Astrocyte of the cerebellum (primary cell): ENCODE data around the gene KIAA1328.

Experiments used
- DNase-seq: peaks from one replicate; pipeline ENCODE4 v3.0.0-alpha.2; 2011; ENCODE audit warnings: low read depth
- H3K4me3 ChIP-seq: 2 replicates; pipeline ENCODE4 v1.5.1; 2011; ENCODE audit warnings: mild to moderate bottlenecking, low read depth, low read length, moderate library complexity
- CTCF ChIP-seq: IDR thresholded peaks from 2 replicates; pipeline ENCODE4 v1.5.1; 2012; ENCODE audit warnings: low read length, low read depth, moderate library complexity, mild to moderate bottlenecking; ENCODE audit errors: missing control alignments
- in situ Hi-C: cut with HindIII; loops from 2 replicates; pipeline ENCODE4 v1.10.0; 2017; ENCODE audit warnings: low sequenced_read_pairs

KIAA1328 gene

GRCh38 chr18:37231251-37231650 lies 402.3 kb downstream of the KIAA1328 start:
- in situ Hi-C loops = no loop called here
- no peak overlapping the region for H3K4me3 ChIP-seq
- DNase-seq = no peak
- no peak for TF ChIP-seq CTCF

DNA sequence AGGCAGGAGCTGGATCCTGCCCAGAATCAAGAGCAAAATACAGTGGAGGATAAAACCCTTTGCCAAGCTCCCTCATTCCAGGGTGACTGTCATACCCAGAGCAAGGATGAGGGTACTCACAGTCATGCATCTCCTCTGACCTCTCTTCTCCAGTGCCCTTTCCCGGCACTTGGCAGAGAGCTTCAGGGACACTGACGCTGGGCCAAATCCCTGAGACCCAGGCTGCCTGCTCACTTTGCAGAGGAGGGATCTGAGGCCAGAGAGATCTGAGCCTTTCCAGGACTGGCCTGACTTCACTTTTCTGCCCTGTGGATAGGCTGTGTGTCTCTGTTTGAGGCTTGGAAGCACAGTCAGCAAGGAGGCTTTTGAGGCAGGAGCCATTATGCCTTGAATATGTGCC lies 406.7 kb downstream of the KIAA1328 start:
- DNase-seq = no peak
- TF ChIP-seq CTCF = no peak
- H3K4me3 ChIP-seq = no peak overlapping the region
- in situ Hi-C loops = no loop called here

DNA sequence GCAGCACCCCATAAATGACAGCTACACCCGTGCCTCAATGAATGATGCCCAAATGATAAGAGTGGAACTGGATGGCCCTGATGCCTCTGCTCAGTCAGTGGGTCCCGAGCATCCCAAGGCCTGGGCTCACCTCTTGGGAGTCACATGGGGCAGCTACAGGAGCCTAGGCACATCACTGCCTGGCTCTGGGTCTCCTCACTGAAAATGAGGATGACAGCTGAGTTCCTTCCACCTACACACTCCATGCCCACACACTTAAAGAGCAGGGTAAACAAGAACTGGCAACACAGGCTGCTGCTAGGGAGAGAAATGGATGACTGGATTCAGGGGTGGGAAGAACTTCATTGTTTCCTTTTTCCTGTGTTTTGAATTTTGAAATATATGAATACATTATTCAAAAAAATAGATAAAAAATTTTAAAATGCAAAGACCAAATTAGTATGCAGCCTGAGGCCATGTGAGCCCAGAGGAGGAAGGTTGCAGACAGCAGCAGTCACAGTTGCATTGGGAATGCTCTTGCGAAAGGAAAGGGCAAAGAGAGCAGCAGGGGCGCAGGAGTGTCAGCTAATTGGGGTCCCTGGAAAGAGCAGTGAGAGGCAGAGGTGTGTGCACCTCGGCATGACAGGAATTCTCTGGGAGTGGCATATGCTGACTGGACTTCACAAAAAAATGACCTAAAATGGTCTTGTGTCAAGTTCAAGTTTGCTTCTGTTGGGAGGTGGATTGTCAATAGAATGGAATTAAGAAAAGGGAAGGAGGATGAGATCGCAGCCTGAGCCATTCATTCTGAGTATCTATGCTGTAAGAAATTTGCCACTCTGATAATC lies 409.6 kb downstream of the KIAA1328 start:
- H3K4me3 ChIP-seq = no peak overlapping the region
- no peak for DNase-seq
- in situ Hi-C loops = no loop called here

DNA sequence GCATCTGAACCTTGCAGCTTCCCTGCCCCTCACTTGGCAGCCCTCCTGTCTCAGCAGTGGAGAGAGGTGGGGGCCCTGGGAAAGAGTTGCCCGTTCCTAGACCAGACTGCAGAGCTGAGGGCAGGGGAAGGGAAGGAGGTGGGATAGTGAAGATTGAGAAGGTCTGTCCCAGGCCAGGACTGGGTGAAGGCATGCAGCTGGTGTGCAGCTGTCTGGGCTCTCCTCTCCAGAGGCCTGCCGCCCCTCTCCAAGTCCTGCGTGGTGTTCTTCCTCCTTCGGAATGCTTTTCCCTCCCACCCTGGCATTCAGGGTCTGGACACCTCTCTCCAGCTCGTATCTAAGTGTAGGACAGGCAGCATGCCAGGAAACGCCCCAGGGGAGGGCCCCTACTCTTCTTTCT lies 413.2 kb downstream of the KIAA1328 start:
- no peak for DNase-seq
- no peak overlapping the region for H3K4me3 ChIP-seq
- TF ChIP-seq CTCF = no peak
- in situ Hi-C loops = no loop called here

More for the DNA sequence above, 409.6 kb downstream of the KIAA1328 start:
- no peak for TF ChIP-seq CTCF

GRCh38 chr18:37242826-37243560 lies 414.1 kb downstream of the KIAA1328 start:
- no peak for DNase-seq
- in situ Hi-C loops = no loop called here
- no peak overlapping the region for H3K4me3 ChIP-seq
- no peak for TF ChIP-seq CTCF

DNA sequence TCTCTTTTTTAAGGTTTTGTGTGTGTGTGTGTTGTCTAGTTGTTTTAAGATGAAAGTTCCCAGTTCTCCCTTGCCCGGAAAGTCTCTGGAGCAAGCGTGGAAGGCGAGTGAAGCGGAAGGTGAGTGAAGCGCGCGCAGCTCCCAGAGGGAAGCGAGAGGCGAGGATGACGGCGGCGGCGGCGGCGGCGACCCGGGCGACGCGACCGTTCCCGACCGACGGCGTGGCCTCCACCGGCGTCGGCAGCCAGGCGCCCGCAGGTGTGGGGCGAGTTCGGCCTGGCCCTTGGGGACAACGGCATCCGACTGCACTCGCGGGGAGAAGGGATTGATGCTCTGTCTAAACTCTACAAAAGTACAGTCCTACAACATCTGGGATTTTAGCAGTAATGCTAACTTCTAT lies 414.8 kb downstream of the KIAA1328 start:
- DNase-seq = no peak
- in situ Hi-C loops = no loop called here
- TF ChIP-seq CTCF = no peak
- no peak overlapping the region for H3K4me3 ChIP-seq
